OCI-LY7 (cell line): ENCODE results near the gene WWOX. TPM values are rescaled to one million over a fixed set of nuclear protein-coding genes. Genes with fewer than 3 reads are reported as not detected.

Experiments used
- BruUV-seq: library from RNA; stranded (reverse); fragments of 400-500 nt; replicated peaks from 2 replicates; lab custom pipeline; 2021; lab: Mats Ljungman, UMichigan
- CTCF ChIA-PET: fragments of 300-600 bp; sonication (Branson Sonifier 250); formaldehyde crosslinking; loops from one replicate; lab custom pipeline; 2022; ENCODE audit warnings: antibody characterized with exemption; ENCODE audit not compliant: unreplicated experiment; lab: Charles Lee
- POLR2A ChIA-PET: fragments of 300-600 bp; sonication (Branson Sonifier 250); formaldehyde crosslinking; loops from one replicate; lab custom pipeline; 2022; ENCODE audit warnings: antibody characterized with exemption; lab: Charles Lee
- DNase-seq: peaks from one replicate; pipeline ENCODE4 v3.0.0-alpha.2; 2015; ENCODE audit warnings: low spot score
- H2AFZ ChIP-seq: fragments of 200-600 bp; sonication (generic), shearing (Covaris generic); 2 replicates; pipeline ENCODE4 v1.6.1; 2014; ENCODE audit warnings: mild to moderate bottlenecking, antibody characterized with exemption, low read length, moderate library complexity
- H3K27ac ChIP-seq: fragments of 200-600 bp; sonication (generic); 2 replicates; pipeline ENCODE4 v1.5.1; 2014; ENCODE audit warnings: mixed run types, low read depth, mild to moderate bottlenecking, moderate library complexity, low read length, inconsistent platforms; ENCODE audit not compliant: poor library complexity, severe bottlenecking
- H3K36me3 ChIP-seq: fragments of 200-600 bp; sonication (generic); 2 replicates; pipeline ENCODE4 v1.6.1; 2014; ENCODE audit warnings: mild to moderate bottlenecking, antibody characterized with exemption, low read length, moderate library complexity, mixed read lengths; ENCODE audit not compliant: insufficient read depth
- H3K4me1 ChIP-seq: fragments of 200-600 bp; sonication (generic); 2 replicates; pipeline ENCODE4 v1.5.1; 2014; ENCODE audit warnings: mild to moderate bottlenecking, low read length; ENCODE audit not compliant: insufficient read depth, poor library complexity, severe bottlenecking
- H3K4me2 ChIP-seq: fragments of 200-600 bp; sonication (generic); 2 replicates; pipeline ENCODE4 v1.6.1; 2014; ENCODE audit warnings: mild to moderate bottlenecking, low read length
- H3K4me3 ChIP-seq: fragments of 200-600 bp; sonication (generic); 2 replicates; pipeline ENCODE4 v1.5.1; 2014; ENCODE audit warnings: mild to moderate bottlenecking, low read depth, low read length; ENCODE audit not compliant: poor library complexity, severe bottlenecking
- H3K79me2 ChIP-seq: fragments of 200-600 bp; sonication (generic); 2 replicates; pipeline ENCODE4 v1.6.1; 2016; ENCODE audit warnings: low read depth, mild to moderate bottlenecking, low read length, moderate library complexity, mixed read lengths; ENCODE audit not compliant: insufficient read depth
- H3K9me2 ChIP-seq: fragments of 200-600 bp; sonication (generic); 2 replicates; pipeline ENCODE4 v1.6.1; 2016; ENCODE audit warnings: mild to moderate bottlenecking, low read length, mixed read lengths; ENCODE audit not compliant: insufficient read depth
- H3K9me3 ChIP-seq: fragments of 200-600 bp; sonication (generic); 2 replicates; pipeline ENCODE4 v1.6.1; 2014; ENCODE audit warnings: mild to moderate bottlenecking, mixed run types, low read length, mixed read lengths
- H4K20me1 ChIP-seq: fragments of 200-600 bp; sonication (generic); 2 replicates; pipeline ENCODE4 v1.6.1; 2014; ENCODE audit warnings: mild to moderate bottlenecking, antibody characterized with exemption, low read length, moderate library complexity, mixed read lengths; ENCODE audit not compliant: insufficient read depth
- EZH2phosphoT487 ChIP-seq: fragments of 200-600 bp; sonication (generic); IDR thresholded peaks from 2 replicates; pipeline ENCODE4 v1.6.1; 2018; ENCODE audit warnings: low read depth, borderline replicate concordance, mild to moderate bottlenecking, mixed run types, antibody characterized with exemption, low read length, moderate library complexity, mixed read lengths
- intact Hi-C: fragments of 100-400 bp; cut with micrococcal nuclease; formaldehyde crosslinking; loops from one replicate; pipeline ENCODE4 v1.10.0; 2022; ENCODE audit not compliant: unreplicated experiment
- total RNA-seq, 2 experiments: library from RNA; depleted of rRNA in 1 of 2; stranded (reverse); fragments of >200 nt in 1 of 2; shearing (Covaris generic) in 1 of 2; gene quantifications; 2 replicates each; pipeline ENCODE4 v1.2.3, GENCODE V29; 2014 to 2022
- TF ChIP-seq, protein P1 (sequence below): fragments of 200-600 bp; sonication (generic); conservative IDR thresholded peaks from 2 replicates; pipeline ENCODE4 v1.5.1; 2014; ENCODE audit warnings: mild to moderate bottlenecking, antibody characterized with exemption, low read length, moderate library complexity, mixed read lengths

WWOX gene
- total RNA-seq, 2 experiments from 2014 or later: 40.2 to 47.6 TPM

DNA sequence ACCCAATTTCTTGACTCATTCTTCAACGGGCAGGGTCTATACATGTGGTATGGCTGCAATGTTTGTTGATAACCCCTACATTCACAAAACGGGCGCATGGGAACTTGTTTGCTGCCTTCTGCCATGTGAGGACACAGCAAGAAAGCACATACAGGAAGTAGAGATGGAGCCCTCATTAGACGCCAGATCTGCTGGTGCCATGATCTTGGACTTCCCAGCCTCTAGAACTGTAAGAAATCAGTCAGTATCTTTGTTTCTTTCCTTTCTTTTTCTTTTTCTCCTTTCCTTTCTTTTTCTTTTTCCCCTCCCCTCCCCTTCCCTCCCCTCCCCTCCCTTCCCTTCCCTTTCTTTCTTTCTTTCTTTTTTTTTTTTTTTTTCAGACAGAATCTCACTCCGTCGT lies 165.2 kb downstream of the WWOX start:
- Histone ChIP-seq H3K27ac (no peak overlapping the region), H3K9me3 (no peaks in the 10 kb centered on the region), H3K4me1 (no peaks in the 10 kb centered on the region), H3K4me3 (no peak overlapping the region), H3K79me2 (no peaks in the 10 kb centered on the region), H3K9me2 (no peaks in the 10 kb centered on the region), H2AFZ (no peak overlapping the region), H3K4me2 (no peak overlapping the region), H4K20me1 (no peaks in the 10 kb centered on the region), H3K36me3 (no peaks in the 10 kb centered on the region)
- ChIA-PET CTCF (no interaction called here), POLR2A (no interaction called here)
- no peak for TF ChIP-seq EZH2phosphoT487
- TF ChIP-seq, protein P1, sequence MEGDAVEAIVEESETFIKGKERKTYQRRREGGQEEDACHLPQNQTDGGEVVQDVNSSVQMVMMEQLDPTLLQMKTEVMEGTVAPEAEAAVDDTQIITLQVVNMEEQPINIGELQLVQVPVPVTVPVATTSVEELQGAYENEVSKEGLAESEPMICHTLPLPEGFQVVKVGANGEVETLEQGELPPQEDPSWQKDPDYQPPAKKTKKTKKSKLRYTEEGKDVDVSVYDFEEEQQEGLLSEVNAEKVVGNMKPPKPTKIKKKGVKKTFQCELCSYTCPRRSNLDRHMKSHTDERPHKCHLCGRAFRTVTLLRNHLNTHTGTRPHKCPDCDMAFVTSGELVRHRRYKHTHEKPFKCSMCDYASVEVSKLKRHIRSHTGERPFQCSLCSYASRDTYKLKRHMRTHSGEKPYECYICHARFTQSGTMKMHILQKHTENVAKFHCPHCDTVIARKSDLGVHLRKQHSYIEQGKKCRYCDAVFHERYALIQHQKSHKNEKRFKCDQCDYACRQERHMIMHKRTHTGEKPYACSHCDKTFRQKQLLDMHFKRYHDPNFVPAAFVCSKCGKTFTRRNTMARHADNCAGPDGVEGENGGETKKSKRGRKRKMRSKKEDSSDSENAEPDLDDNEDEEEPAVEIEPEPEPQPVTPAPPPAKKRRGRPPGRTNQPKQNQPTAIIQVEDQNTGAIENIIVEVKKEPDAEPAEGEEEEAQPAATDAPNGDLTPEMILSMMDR: no peak
- DNase-seq: no peak
- BruUV-seq: no TSS peak
- intact Hi-C loops: no loop called here

DNA sequence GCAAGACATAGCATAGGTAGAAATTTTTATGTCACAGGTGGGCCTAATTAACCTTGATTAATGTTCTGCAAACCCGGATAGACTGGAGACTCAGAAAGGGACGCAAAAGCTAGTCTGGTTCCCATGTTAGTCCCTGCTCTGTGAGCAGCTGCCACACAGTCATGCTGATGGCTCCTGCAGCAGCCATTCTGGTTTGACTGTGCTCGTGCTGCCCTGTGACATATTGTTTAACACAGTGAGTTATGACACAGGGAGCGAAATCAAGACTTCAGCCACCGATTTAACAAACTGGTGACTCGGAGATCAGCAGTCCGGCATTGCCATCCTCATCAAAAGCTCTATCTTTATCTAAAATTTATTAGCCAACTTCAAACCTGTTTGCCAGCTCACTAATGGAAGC lies 169.8 kb downstream of the WWOX start:
- Histone ChIP-seq H3K4me3 (no peak overlapping the region), H3K36me3 (no peaks in the 10 kb centered on the region), H3K4me1 (no peaks in the 10 kb centered on the region), H3K4me2 (no peak overlapping the region), H3K27ac (no peak overlapping the region), H3K9me3 (no peaks in the 10 kb centered on the region), H3K79me2 (no peaks in the 10 kb centered on the region), H2AFZ (no peak overlapping the region), H3K9me2 (no peaks in the 10 kb centered on the region), H4K20me1 (no peaks in the 10 kb centered on the region)
- no TSS peak for BruUV-seq
- ChIA-PET CTCF (no interaction called here), POLR2A (no interaction called here)
- TF ChIP-seq, protein P1: no peak
- no peak for TF ChIP-seq EZH2phosphoT487
- no peak for DNase-seq
- intact Hi-C loops: no loop called here

DNA sequence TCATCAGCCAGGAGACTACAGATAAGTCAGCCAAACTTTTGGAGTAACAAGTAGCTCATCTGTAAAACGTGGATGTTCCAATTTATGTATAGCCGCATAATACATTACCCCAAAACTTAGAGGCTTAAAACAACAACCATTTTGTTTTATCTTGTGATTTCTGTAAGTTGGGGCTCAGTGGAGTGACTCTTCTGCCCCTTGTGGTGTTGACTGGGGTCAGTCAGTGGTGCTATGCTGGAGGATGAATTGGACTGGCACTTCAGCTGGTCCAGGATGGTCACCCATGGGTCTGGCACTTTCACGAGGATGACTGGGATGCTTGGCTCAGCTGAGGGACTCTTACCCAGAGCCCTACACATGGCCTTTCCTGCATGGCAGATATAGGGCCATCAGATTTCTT lies 172.5 kb downstream of the WWOX start:
- Histone ChIP-seq H2AFZ (no peak overlapping the region), H3K4me2 (no peak overlapping the region), H3K9me2 (no peaks in the 10 kb centered on the region), H3K79me2 (no peaks in the 10 kb centered on the region), H3K36me3 (no peaks in the 10 kb centered on the region), H3K27ac (no peak overlapping the region), H3K4me3 (no peak overlapping the region), H3K9me3 (no peaks in the 10 kb centered on the region), H3K4me1 (no peaks in the 10 kb centered on the region), H4K20me1 (no peaks in the 10 kb centered on the region)
- ChIA-PET POLR2A (no interaction called here), CTCF (no interaction called here)
- TF ChIP-seq, protein P1: no peak
- no peak for TF ChIP-seq EZH2phosphoT487
- no TSS peak for BruUV-seq
- DNase-seq: no peak
- intact Hi-C loops: no loop called here
